ENCODE results near the gene GATM. TPM values are rescaled to one million over a fixed set of nuclear protein-coding genes. Genes with fewer than 3 reads are reported as not detected.

The GATM gene
- total RNA-seq, 4 donors from 2014 or later, result 9.7 to 15.1 (median 12.3) TPM

- ATAC-seq (ENCODE audit: low FRiP score) (no peak), DNase-seq (ENCODE audit: low spot score) (no peak)
Measured at GRCh38 chr15:45364271-45364670, 14.1 kb downstream of the GATM start.

GRCh38 chr15:45363801-45364200 lies 14.5 kb downstream of the GATM start:
- ATAC-seq (ENCODE audit: low FRiP score) (no peak), DNase-seq (ENCODE audit: low spot score) (no peak)
- no peak for TF ChIP-seq CTCF (IDR thresholded peaks at IDR 0.05)

More at GRCh38 chr15:45364271-45364670, 14.1 kb downstream of the GATM start:
- TF ChIP-seq CTCF (IDR thresholded peaks at IDR 0.05), result no peak

GRCh38 chr15:45363334-45363733 lies 15.0 kb downstream of the GATM start:
- ATAC-seq (ENCODE audit: low FRiP score), result no peak
- no peak for TF ChIP-seq CTCF (IDR thresholded peaks at IDR 0.05)

GRCh38 chr15:45362419-45362818 lies 15.9 kb downstream of the GATM start:
- no peak for DNase-seq (ENCODE audit: low spot score)
- no peak for ATAC-seq (ENCODE audit: low FRiP score)
- no peak for TF ChIP-seq CTCF (IDR thresholded peaks at IDR 0.05)

More at GRCh38 chr15:45363334-45363733, 15.0 kb downstream of the GATM start:
- no peak for DNase-seq (ENCODE audit: low spot score)

GRCh38 chr15:45361878-45362277 lies 16.5 kb downstream of the GATM start:
- no peak for TF ChIP-seq CTCF (IDR thresholded peaks at IDR 0.05)
- DNase-seq (ENCODE audit: low spot score) (no peak), ATAC-seq (ENCODE audit: low FRiP score) (no peak)

GRCh38 chr15:45355860-45356259 lies 22.5 kb downstream of the GATM start:
- no peak for DNase-seq (ENCODE audit: low spot score)
- no peak for TF ChIP-seq CTCF (IDR thresholded peaks at IDR 0.05)
- no peak for ATAC-seq (ENCODE audit: low FRiP score)

GRCh38 chr15:45354711-45355110 lies 23.6 kb downstream of the GATM start:
- no peak for DNase-seq (ENCODE audit: low spot score)
- no peak for ATAC-seq (ENCODE audit: low FRiP score)
- no peak for TF ChIP-seq CTCF (IDR thresholded peaks at IDR 0.05)

Measured in omental fat pad (tissue), 4 donors.